ENCODE measurements around the gene ZSCAN2. TPM values are rescaled to one million over a fixed set of nuclear protein-coding genes. Genes with fewer than 3 reads are reported as not detected.

The ZSCAN2 gene
- total and polyA plus RNA-seq, 10 of the 15 experiments (the other 5 are each of a cell fraction or from before 2014, with no cell fraction given), result 2.7 to 13.2 (median 8.6) TPM

GRCh38 chr15:84594617-84595290 lies 6.1 kb upstream of the ZSCAN2 start:
- no peaks in the 10 kb centered on the region for H3K36me3 ChIP-seq (ENCODE audit: control insufficient read depth in 2 of 2, insufficient read depth in 2 of 2, low read length in 1 of 2)
- H3K27me3 ChIP-seq (replicated peaks in 1 of 2; ENCODE audit: control insufficient read depth in 2 of 2, insufficient read depth in 2 of 2, low read length in 1 of 2), result peaks cover 2% of the 10 kb centered on the region in 2 experiments; a peak in 2 of 4 replicates
- no peak overlapping the region for H3K27ac ChIP-seq (ENCODE audit: control insufficient read depth, insufficient read depth)
- BruUV-seq (replicated peaks), result no TSS peak
- no peaks in the 10 kb centered on the region for H4K20me1 ChIP-seq (ENCODE audit: control insufficient read depth, insufficient read depth)
- ChIA-PET POLR2A (no interaction called here), CTCF (interaction anchor here (1.8 kb wide), 1 partner anchor 23 kb away, joined by 5 read pairs; no protein-coding TSS in a partner anchor), RAD21 (ENCODE audit: unreplicated experiment) (no interaction called here), SMC1A (ENCODE audit: uncharacterized antibody, unreplicated experiment) (interaction anchor here (0.6 kb wide), 1 partner anchor 536 kb away, joined by 4 read pairs; no protein-coding TSS in a partner anchor)
- no peak overlapping the region for H2AFZ ChIP-seq (ENCODE audit: control insufficient read depth, low read depth, low read length)
- no peaks in the 10 kb centered on the region for H3K79me2 ChIP-seq (ENCODE audit: control insufficient read depth, insufficient read depth, low read length)
- FAIRE-seq, result no peak
- no peak overlapping the region for H3K4me2 ChIP-seq (ENCODE audit: control insufficient read depth, insufficient read depth)
- 42% methylated on average over 3 of the region's 3 CpGs for WGBS (ENCODE audit: insufficient coverage, insufficient replicate concordance, low lambda C conversion rate, missing lambda C conversion rate)
- DNase-seq (ENCODE audit: low read depth, low spot score), result no peak
- in situ Hi-C loops (cut with MboI) (loop anchor here (5.0 kb wide), 2 partner anchors 283 to 333 kb away; no protein-coding TSS in a partner anchor), intact Hi-C loops (cut with micrococcal nuclease; ENCODE audit: unreplicated experiment) (no loop called here)
- H3K9ac ChIP-seq (ENCODE audit: control insufficient read depth, insufficient read depth, low read length), result no peak overlapping the region
- H3K4me3 ChIP-seq, result no peak overlapping the region
- no peak for ATAC-seq
- H3K9me3 ChIP-seq (replicated peaks; ENCODE audit: control insufficient read depth, insufficient read depth, low read length), result peaks cover 2% of the 10 kb centered on the region; the same call in 1 of the 3 replicates
- peaks cover 15% of the 10 kb centered on the region for H3K4me1 ChIP-seq (ENCODE audit: control insufficient read depth, insufficient read depth, low read length)
- TF ChIP-seq JUNB (IDR thresholded peaks at IDR 0.05) (no peak), CUX1 (IDR thresholded peaks at IDR 0.05; ENCODE audit: insufficient replicate concordance, low read depth, low read length) (no peak), PBX3 (IDR thresholded peaks at IDR 0.05; ENCODE audit: insufficient replicate concordance, low read depth, low read length) (no peak), HDGF (IDR thresholded peaks at IDR 0.05) (no peak), STAT1 (conservative IDR thresholded peaks at IDR 0.05) (no peak), SUZ12 (IDR thresholded peaks at IDR 0.05; ENCODE audit: unreplicated experiment) (no peak), TBL1XR1 (IDR thresholded peaks at IDR 0.05; ENCODE audit: low read depth, low read length) (no peak), NFXL1 (IDR thresholded peaks at IDR 0.05; ENCODE audit: borderline replicate concordance) (no peak), KDM1A (IDR thresholded peaks at IDR 0.05; ENCODE audit: borderline replicate concordance) (no peak), SKIL (IDR thresholded peaks at IDR 0.05; ENCODE audit: low read depth, poor library complexity, severe bottlenecking) (no peak), ATF7 (IDR thresholded peaks at IDR 0.05; ENCODE audit: low read depth) (no peak), RELA (IDR thresholded peaks at IDR 0.05; ENCODE audit: borderline replicate concordance, partially characterized antibody) (no peak), ZNF207 (IDR thresholded peaks at IDR 0.05; ENCODE audit: borderline replicate concordance) (no peak), ELK1 (IDR thresholded peaks at IDR 0.05; ENCODE audit: low read depth, low read length) (no peak)

Data from GM12878 (cell line).